HT1080 (cell line): Measurements from ENCODE around the gene ELOA2. TPM values are rescaled to one million over a fixed set of nuclear protein-coding genes. Genes with fewer than 3 reads are reported as not detected.
"Not testable (repeated sequence)": the region's sequence is repeated elsewhere in the genome, so short reads cannot be mapped to it uniquely, and the experiment has no call there.

Source experiments
- DNase-seq: peaks from one replicate; pipeline ENCODE4 v3.0.0-alpha.2; 2015; ENCODE audit warnings: low read depth
- polyA plus RNA-seq, 2 experiments: library from polyadenylated mRNA; depleted of rRNA; stranded (reverse); fragments of >200 nt; gene quantifications; 2 replicates each; pipeline ENCODE4 v1.2.3, GENCODE V29; 2015
- total RNA-seq: library from RNA; depleted of rRNA; stranded (reverse); fragments of >200 nt; shearing (Covaris generic); gene quantifications from 2 replicates; pipeline ENCODE4 v1.2.3, GENCODE V29; 2014; rRNA removed

The ELOA2 gene
- total RNA-seq: not detected in 2 replicates
- polyA plus RNA-seq (2015; cell fraction: cytosol; rRNA removed): not detected in 2 replicates
- not detected in 2 replicates for polyA plus RNA-seq (2015; cell fraction: nucleus; rRNA removed)

GRCh38 chr18:47035156-47035671, at the start of gene ELOA2:
Gene ELOA2, minus strand, starts transcription at chr18:47035621. Its CDS starts 357 bp downstream, at chr18:47035264.
- no peak for DNase-seq

- peak; percentile 23 for DNase-seq
Measured at GRCh38 chr18:47081578-47081977, 46.2 kb upstream of the ELOA2 start.

- DNase-seq: no peak
Measured at GRCh38 chr18:47080872-47081271, 45.5 kb upstream of the ELOA2 start.

- no peak for DNase-seq
Measured at GRCh38 chr18:47077111-47077510, 41.7 kb upstream of the ELOA2 start.

GRCh38 chr18:47075098-47075883, 39.9 kb upstream of the ELOA2 start:
- DNase-seq: peak; percentile 68

- no peak for DNase-seq
Measured at GRCh38 chr18:47067648-47068047, 32.2 kb upstream of the ELOA2 start.

- DNase-seq: no peak
Measured at GRCh38 chr18:47063096-47063495, 27.7 kb upstream of the ELOA2 start.

- DNase-seq: no peak
Measured at GRCh38 chr18:47062471-47062870, 27.1 kb upstream of the ELOA2 start.

GRCh38 chr18:47054369-47054768, 18.9 kb upstream of the ELOA2 start:
- DNase-seq: no peak

GRCh38 chr18:47050468-47050867, 15.0 kb upstream of the ELOA2 start:
- DNase-seq: peak; percentile 30

- DNase-seq: no peak
Measured at GRCh38 chr18:47040982-47041381, 5.6 kb upstream of the ELOA2 start.

GRCh38 chr18:47036927-47037578, 1.6 kb upstream of the ELOA2 start:
- no peak for DNase-seq

GRCh38 chr18:47036298-47036874, 965 bp upstream of the ELOA2 start:
- DNase-seq: peak; percentile 35

GRCh38 chr18:47034591-47034990, 830 bp downstream of the ELOA2 start:
- not testable (repeated sequence) for DNase-seq

GRCh38 chr18:47032945-47033344, 2.5 kb downstream of the ELOA2 start:
- DNase-seq: no peak

GRCh38 chr18:47030887-47031286, 4.5 kb downstream of the ELOA2 start:
- DNase-seq: not testable (repeated sequence)

GRCh38 chr18:47029684-47030353, 5.6 kb downstream of the ELOA2 start:
- not testable (repeated sequence) for DNase-seq

- not testable (repeated sequence) for DNase-seq
Measured at GRCh38 chr18:47028738-47029137, 6.7 kb downstream of the ELOA2 start.

GRCh38 chr18:47025557-47026174, 9.8 kb downstream of the ELOA2 start:
- not testable (repeated sequence) for DNase-seq

- not testable (repeated sequence) for DNase-seq
Measured at GRCh38 chr18:47023769-47024465, 11.5 kb downstream of the ELOA2 start.
